ENCODE results near the gene NDOR1. TPM values are rescaled to one million over a fixed set of nuclear protein-coding genes. Genes with fewer than 3 reads are reported as not detected.
A peak's percentile ranks its signal among the peaks of the same experiment; 100 is the strongest.

NDOR1 gene
- total RNA-seq, 4 donors from 2014 or later = 9.0 to 16.6 (median 15.4) TPM

- H3K27me3 ChIP-seq = no peaks in the 10 kb centered on the region
- H3K27ac ChIP-seq = no peak overlapping the region
- TF ChIP-seq POLR2A (IDR thresholded peaks at IDR 0.05) = no peak
- peak in 4 of 6 experiments; percentile 10 to 43 (median 39) for TF ChIP-seq CTCF (IDR thresholded peaks at IDR 0.05)
- H3K4me3 ChIP-seq (replicated peaks in 1 of 3) = no peak overlapping the region
- intact Hi-C loops (cut with DNase I) = no loop called here
- WGBS, 2 donors = 53 to 63% methylated on average over 17 of the region's 17 CpGs
- H3K9me3 ChIP-seq = no peaks in the 10 kb centered on the region
- no peaks in the 10 kb centered on the region for H3K4me1 ChIP-seq
- H3K36me3 ChIP-seq = peaks cover 22 to 29% of the 10 kb centered on the region in 2 donors
- DNase-seq = peak in 1 of 2 donors; percentile 23
Measured at GRCh38 chr9:137176302-137177182, 29.0 kb upstream of the NDOR1 start.

GRCh38 chr9:137178201-137178938 is 27.1 kb upstream of the NDOR1 start:
- TF ChIP-seq POLR2A (IDR thresholded peaks at IDR 0.05) (no peak), CTCF (IDR thresholded peaks at IDR 0.05) (no peak)
- Histone ChIP-seq H3K4me3 (replicated peaks in 1 of 3) (no peak overlapping the region), H3K4me1 (no peaks in the 10 kb centered on the region), H3K36me3 (peaks cover 31 to 48% of the 10 kb centered on the region in 2 donors), H3K9me3 (no peaks in the 10 kb centered on the region), H3K27me3 (no peaks in the 10 kb centered on the region), H3K27ac (no peak overlapping the region)
- DNase-seq = no peak
- 91 to 94% methylated on average over 15 to 16 of the region's 23 CpGs for WGBS, 2 donors
- intact Hi-C loops (cut with DNase I) = no loop called here

GRCh38 chr9:137178939-137179630 is 26.4 kb upstream of the NDOR1 start:
- Histone ChIP-seq H3K9me3 (no peaks in the 10 kb centered on the region), H3K4me1 (no peaks in the 10 kb centered on the region), H3K4me3 (replicated peaks in 1 of 3) (no peak overlapping the region), H3K27me3 (no peaks in the 10 kb centered on the region), H3K27ac (no peak overlapping the region), H3K36me3 (peaks cover 38 to 55% of the 10 kb centered on the region in 2 donors)
- no peak for DNase-seq
- WGBS, 2 donors = 93 to 95% methylated on average over 17 to 19 of the region's 19 CpGs
- intact Hi-C loops (cut with DNase I) = no loop called here
- TF ChIP-seq CTCF (IDR thresholded peaks at IDR 0.05) (no peak), POLR2A (IDR thresholded peaks at IDR 0.05) (no peak)

GRCh38 chr9:137179761-137180160 is 25.7 kb upstream of the NDOR1 start:
- 98 to 99% methylated on average over 14 to 17 of the region's 17 CpGs for WGBS, 2 donors
- Histone ChIP-seq H3K27ac (no peak overlapping the region), H3K27me3 (no peaks in the 10 kb centered on the region), H3K36me3 (peaks cover 39 to 62% of the 10 kb centered on the region in 2 donors), H3K4me3 (replicated peaks in 1 of 3) (no peak overlapping the region), H3K4me1 (no peaks in the 10 kb centered on the region), H3K9me3 (no peaks in the 10 kb centered on the region)
- no peak for DNase-seq
- no peak for TF ChIP-seq POLR2A (IDR thresholded peaks at IDR 0.05)
- TF ChIP-seq CTCF (IDR thresholded peaks at IDR 0.05) = no peak
- intact Hi-C loops (cut with DNase I) = no loop called here

Measured in thyroid gland (tissue), 4 donors.